Testis (tissue), 3 donors: ENCODE data around the gene SNRPD1. TPM values are rescaled to one million over a fixed set of nuclear protein-coding genes. Genes with fewer than 3 reads are reported as not detected.

Experiments used
- DNase-seq: peaks from one replicate; pipeline ENCODE4 v3.0.0-alpha.2; 2019
- H3K27ac ChIP-seq, 2 donors: fragments of 200-600 bp; sonication (generic); one replicate each; pipeline ENCODE4 v1.5.1; 2019
- H3K27me3 ChIP-seq: fragments of 200-600 bp; sonication (generic); one replicate; pipeline ENCODE4 v1.5.1; 2019
- H3K36me3 ChIP-seq: fragments of 200-600 bp; sonication (generic); one replicate; pipeline ENCODE4 v1.5.1; 2017; ENCODE audit warnings: low read depth; ENCODE audit errors: missing control alignments
- H3K4me1 ChIP-seq: fragments of 200-600 bp; sonication (generic); one replicate; pipeline ENCODE4 v1.5.1; 2019
- H3K4me3 ChIP-seq, 2 donors: fragments of 200-600 bp; sonication (generic); one replicate each; pipeline ENCODE4 v1.5.1; 2017 to 2019
- H3K9me3 ChIP-seq: fragments of 200-600 bp; sonication (generic); one replicate; pipeline ENCODE4 v1.5.1; 2017
- CTCF ChIP-seq, 3 experiments: fragments of 450-650 bp in 2 of 3; fragments of 200-600 bp in 1 of 3; sonication (generic) in 1 of 3; IDR thresholded peaks; one replicate each; pipeline ENCODE4 v1.5.1; 2016 to 2019; ENCODE audit warnings: antibody characterized with exemption in 3 of 3, mild to moderate bottlenecking in 2 of 3, moderate library complexity in 1 of 3
- POLR2A ChIP-seq: fragments of 450-650 bp; IDR thresholded peaks from one replicate; pipeline ENCODE4 v1.6.1; 2017; ENCODE audit warnings: antibody characterized with exemption, mild to moderate bottlenecking, moderate library complexity
- WGBS, 2 donors: methylation state at CpG; one replicate each; pipeline ENCODE4 v1.1.5; 2018; 5-methylcytosine and 5-hydroxymethylcytosine counted together
- intact Hi-C: fragments of 100-400 bp; cut with DNase I; formaldehyde crosslinking; loops from one replicate; pipeline ENCODE4 v1.15.1; 2023; ENCODE audit warnings: low total_unique reads
- polyA plus RNA-seq: library from polyadenylated mRNA; stranded (reverse); fragments of 350-450 nt; fragmentation: Illumina TruSeq; extraction: RNeasy Lipid Tissue Mini Kit (QIAGEN cat#74804); gene quantifications from one replicate; pipeline ENCODE4 v1.2.3, GENCODE V29; 2014; ENCODE audit warnings: low read depth, low replicate concordance; ENCODE audit not compliant: insufficient read depth
- total RNA-seq, 2 donors: library from RNA; depleted of rRNA; stranded (reverse); fragments of >200 nt; gene quantifications; one replicate each; pipeline ENCODE4 v1.2.3, GENCODE V29; 2016

Gene SNRPD1
- total and polyA plus RNA-seq, 3 donors from 2014 or later, result 12.4 to 101 (median 18.0) TPM

GRCh38 chr18:21656402-21656801 is 44.3 kb downstream of the SNRPD1 start:
- H3K27ac ChIP-seq, result no peak overlapping the region
- intact Hi-C loops, result no loop called here
- TF ChIP-seq CTCF (IDR thresholded peaks at IDR 0.05) (no peak), POLR2A (no peak)

GRCh38 chr18:21660078-21660477 is 48.0 kb downstream of the SNRPD1 start:
- 72 to 83% methylated on average over 2 of the region's 2 CpGs for WGBS, 2 donors
- H3K27me3 ChIP-seq, result no peaks in the 10 kb centered on the region
- no peak overlapping the region for H3K4me3 ChIP-seq
- TF ChIP-seq POLR2A (no peak), CTCF (IDR thresholded peaks at IDR 0.05) (no peak)
- intact Hi-C loops, result no loop called here
- H3K4me1 ChIP-seq, result no peaks in the 10 kb centered on the region
- H3K9me3 ChIP-seq, result no peaks in the 10 kb centered on the region
- no peak overlapping the region for H3K27ac ChIP-seq
- no peaks in the 10 kb centered on the region for H3K36me3 ChIP-seq
- DNase-seq, result no peak

More at GRCh38 chr18:21656402-21656801, 44.3 kb downstream of the SNRPD1 start:
- H3K36me3 ChIP-seq, result no peaks in the 10 kb centered on the region
- H3K4me1 ChIP-seq, result no peaks in the 10 kb centered on the region
- DNase-seq, result no peak
- no peaks in the 10 kb centered on the region for H3K27me3 ChIP-seq
- H3K4me3 ChIP-seq, result no peak overlapping the region
- no peaks in the 10 kb centered on the region for H3K9me3 ChIP-seq

- H3K36me3 ChIP-seq, result no peaks in the 10 kb centered on the region
- TF ChIP-seq CTCF (IDR thresholded peaks at IDR 0.05), result no peak
- no peak for TF ChIP-seq POLR2A
- H3K9me3 ChIP-seq, result no peaks in the 10 kb centered on the region
- no peaks in the 10 kb centered on the region for H3K4me1 ChIP-seq
- WGBS, 2 donors, result 96% methylated on average over 9 of the region's 9 CpGs
- H3K27me3 ChIP-seq, result no peaks in the 10 kb centered on the region
- no peak overlapping the region for H3K27ac ChIP-seq
- H3K4me3 ChIP-seq, result no peak overlapping the region
- DNase-seq, result no peak
- intact Hi-C loops, result no loop called here
Measured at GRCh38 chr18:21662581-21662980, 50.5 kb downstream of the SNRPD1 start.

GRCh38 chr18:21663578-21663977 is 51.5 kb downstream of the SNRPD1 start:
- Histone ChIP-seq H3K4me3 (no peak overlapping the region), H3K4me1 (no peaks in the 10 kb centered on the region), H3K36me3 (no peaks in the 10 kb centered on the region), H3K27me3 (no peaks in the 10 kb centered on the region), H3K9me3 (no peaks in the 10 kb centered on the region), H3K27ac (no peak overlapping the region)
- TF ChIP-seq POLR2A (no peak), CTCF (IDR thresholded peaks at IDR 0.05) (no peak)
- peak; percentile 46 for DNase-seq
- WGBS, 2 donors, result 59 to 71% methylated on average over 7 of the region's 7 CpGs
- intact Hi-C loops, result no loop called here

GRCh38 chr18:21664069-21664468 is 52.0 kb downstream of the SNRPD1 start:
- H3K27me3 ChIP-seq, result no peaks in the 10 kb centered on the region
- intact Hi-C loops, result no loop called here
- H3K27ac ChIP-seq, result no peak overlapping the region
- no peaks in the 10 kb centered on the region for H3K4me1 ChIP-seq
- H3K36me3 ChIP-seq, result no peaks in the 10 kb centered on the region
- 79 to 80% methylated on average over 2 of the region's 2 CpGs for WGBS, 2 donors
- TF ChIP-seq POLR2A, result no peak
- no peaks in the 10 kb centered on the region for H3K9me3 ChIP-seq
- no peak for DNase-seq
- H3K4me3 ChIP-seq, result no peak overlapping the region
